ENCODE measurements around the gene MYO1A. TPM values are rescaled to one million over a fixed set of nuclear protein-coding genes. Genes with fewer than 3 reads are reported as not detected.

The MYO1A gene
- total RNA-seq, 1 donor from 2014 or later: 0.36 TPM

DNA sequence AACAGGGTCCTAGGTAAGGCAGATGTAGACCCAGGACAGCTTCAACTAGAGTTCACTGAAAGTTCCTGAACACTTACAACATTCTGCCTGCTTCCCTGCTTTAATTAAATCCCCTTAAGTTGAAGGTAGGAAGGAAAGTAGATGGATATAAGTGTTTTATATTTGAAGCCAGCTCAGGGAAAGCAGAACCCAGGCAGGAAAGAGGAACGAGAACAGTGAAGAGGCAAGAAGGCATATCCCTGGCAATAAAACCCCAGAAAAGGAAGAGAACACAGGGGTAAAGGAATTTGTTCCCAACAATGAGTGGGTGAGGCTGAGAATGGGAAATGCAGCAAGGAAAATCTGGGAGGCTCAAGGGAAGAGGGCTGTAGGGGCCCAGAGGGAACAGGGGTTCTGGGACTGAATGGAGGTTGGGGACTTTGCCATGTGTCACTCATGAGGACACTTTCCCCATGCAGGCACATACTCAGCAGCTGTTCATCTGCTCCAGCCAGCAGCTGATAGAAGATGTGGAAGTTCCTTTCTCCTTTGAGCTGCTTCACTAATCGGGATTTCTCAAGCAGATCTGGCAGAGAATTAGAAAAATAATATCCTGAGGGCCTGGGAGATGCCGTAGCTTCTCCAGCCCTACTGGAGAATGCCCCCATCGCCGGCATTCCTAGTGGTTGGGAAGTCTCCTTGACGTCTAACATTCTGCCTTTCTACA lies 3.7 kb downstream of the MYO1A start:
- Mint-ChIP-seq H3K4me1 (ENCODE audit: unreplicated experiment) (peaks cover 15% of the 10 kb centered on the region), H3K27me3 (ENCODE audit: unreplicated experiment) (peaks cover 5% of the 10 kb centered on the region), H3K9me3 (ENCODE audit: unreplicated experiment) (no peaks in the 10 kb centered on the region), H3K4me3 (ENCODE audit: unreplicated experiment) (no peak overlapping the region), H3K27ac (ENCODE audit: unreplicated experiment) (no peak overlapping the region), H3K36me3 (ENCODE audit: low read depth, unreplicated experiment) (peaks cover 3% of the 10 kb centered on the region)
- DNase-seq (ENCODE audit: low spot score): no peak
- TF ChIP-seq, protein P1, sequence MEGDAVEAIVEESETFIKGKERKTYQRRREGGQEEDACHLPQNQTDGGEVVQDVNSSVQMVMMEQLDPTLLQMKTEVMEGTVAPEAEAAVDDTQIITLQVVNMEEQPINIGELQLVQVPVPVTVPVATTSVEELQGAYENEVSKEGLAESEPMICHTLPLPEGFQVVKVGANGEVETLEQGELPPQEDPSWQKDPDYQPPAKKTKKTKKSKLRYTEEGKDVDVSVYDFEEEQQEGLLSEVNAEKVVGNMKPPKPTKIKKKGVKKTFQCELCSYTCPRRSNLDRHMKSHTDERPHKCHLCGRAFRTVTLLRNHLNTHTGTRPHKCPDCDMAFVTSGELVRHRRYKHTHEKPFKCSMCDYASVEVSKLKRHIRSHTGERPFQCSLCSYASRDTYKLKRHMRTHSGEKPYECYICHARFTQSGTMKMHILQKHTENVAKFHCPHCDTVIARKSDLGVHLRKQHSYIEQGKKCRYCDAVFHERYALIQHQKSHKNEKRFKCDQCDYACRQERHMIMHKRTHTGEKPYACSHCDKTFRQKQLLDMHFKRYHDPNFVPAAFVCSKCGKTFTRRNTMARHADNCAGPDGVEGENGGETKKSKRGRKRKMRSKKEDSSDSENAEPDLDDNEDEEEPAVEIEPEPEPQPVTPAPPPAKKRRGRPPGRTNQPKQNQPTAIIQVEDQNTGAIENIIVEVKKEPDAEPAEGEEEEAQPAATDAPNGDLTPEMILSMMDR (IDR thresholded peaks at IDR 0.05; ENCODE audit: unreplicated experiment): no peak

- H3K4me1 Mint-ChIP-seq (ENCODE audit: unreplicated experiment): peaks cover 15% of the 10 kb centered on the region
- no peak overlapping the region for H3K4me3 Mint-ChIP-seq (ENCODE audit: unreplicated experiment)
- H3K9me3 Mint-ChIP-seq (ENCODE audit: unreplicated experiment): no peaks in the 10 kb centered on the region
- peaks cover 5% of the 10 kb centered on the region for H3K27me3 Mint-ChIP-seq (ENCODE audit: unreplicated experiment)
- no peak overlapping the region for H3K27ac Mint-ChIP-seq (ENCODE audit: unreplicated experiment)
- no peak for DNase-seq (ENCODE audit: low spot score)
- peaks cover 3% of the 10 kb centered on the region for H3K36me3 Mint-ChIP-seq (ENCODE audit: low read depth, unreplicated experiment)
- TF ChIP-seq, protein P1 (IDR thresholded peaks at IDR 0.05; ENCODE audit: unreplicated experiment): no peak
Measured at GRCh38 chr12:57044889-57045288, 5.0 kb downstream of the MYO1A start.

GRCh38 chr12:57044468-57044867 lies 5.5 kb downstream of the MYO1A start:
- Mint-ChIP-seq H3K27me3 (ENCODE audit: unreplicated experiment) (peaks cover 5% of the 10 kb centered on the region), H3K36me3 (ENCODE audit: low read depth, unreplicated experiment) (peaks cover 3% of the 10 kb centered on the region), H3K4me1 (ENCODE audit: unreplicated experiment) (peaks cover 15% of the 10 kb centered on the region), H3K4me3 (ENCODE audit: unreplicated experiment) (no peak overlapping the region), H3K9me3 (ENCODE audit: unreplicated experiment) (no peaks in the 10 kb centered on the region), H3K27ac (ENCODE audit: unreplicated experiment) (no peak overlapping the region)
- no peak for DNase-seq (ENCODE audit: low spot score)
- TF ChIP-seq, protein P1 (IDR thresholded peaks at IDR 0.05; ENCODE audit: unreplicated experiment): no peak

GRCh38 chr12:57042695-57043094 lies 7.2 kb downstream of the MYO1A start:
- Mint-ChIP-seq H3K4me3 (ENCODE audit: unreplicated experiment) (no peak overlapping the region), H3K9me3 (ENCODE audit: unreplicated experiment) (no peaks in the 10 kb centered on the region), H3K36me3 (ENCODE audit: low read depth, unreplicated experiment) (peaks cover 3% of the 10 kb centered on the region), H3K27ac (ENCODE audit: unreplicated experiment) (no peak overlapping the region), H3K27me3 (ENCODE audit: unreplicated experiment) (peaks cover 6% of the 10 kb centered on the region), H3K4me1 (ENCODE audit: unreplicated experiment) (peaks cover 21% of the 10 kb centered on the region)
- no peak for DNase-seq (ENCODE audit: low spot score)
- TF ChIP-seq, protein P1 (IDR thresholded peaks at IDR 0.05; ENCODE audit: unreplicated experiment): no peak

DNA sequence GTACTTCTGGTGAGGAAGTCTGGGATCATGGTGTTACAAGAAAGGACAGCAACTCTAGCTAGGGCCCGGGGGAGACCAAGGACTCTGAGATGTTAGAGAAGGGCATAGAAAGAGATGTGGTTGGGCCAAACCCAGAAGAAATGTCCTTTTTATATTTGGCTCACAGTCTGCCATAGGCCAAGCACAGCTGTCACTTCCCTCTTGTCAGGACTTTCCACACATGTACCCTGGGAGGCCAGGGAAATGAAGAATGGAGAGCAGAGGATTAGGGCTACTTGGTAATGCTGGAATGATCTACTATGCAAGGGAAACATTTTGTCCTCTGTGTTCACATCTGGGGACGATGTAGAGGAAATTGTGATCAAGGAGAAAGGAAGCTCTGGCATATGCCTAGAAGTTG lies 9.2 kb downstream of the MYO1A start:
- DNase-seq (ENCODE audit: low spot score): no peak
- Mint-ChIP-seq H3K27me3 (ENCODE audit: unreplicated experiment) (peaks cover 4% of the 10 kb centered on the region), H3K27ac (ENCODE audit: unreplicated experiment) (no peak overlapping the region), H3K4me3 (ENCODE audit: unreplicated experiment) (no peak overlapping the region), H3K9me3 (ENCODE audit: unreplicated experiment) (no peaks in the 10 kb centered on the region), H3K36me3 (ENCODE audit: low read depth, unreplicated experiment) (no peaks in the 10 kb centered on the region), H3K4me1 (ENCODE audit: unreplicated experiment) (peaks cover 30% of the 10 kb centered on the region)
- TF ChIP-seq, protein P1 (IDR thresholded peaks at IDR 0.05; ENCODE audit: unreplicated experiment): no peak
